GM19351 (cell line): ENCODE results near the gene PAX2.

ENCODE experiments used
- ATAC-seq: cut with Tn5 transposase; IDR thresholded peaks from one replicate; pipeline ENCODE4 v1.9.1; 2021; ENCODE audit warnings: mild to moderate bottlenecking, moderate library complexity; ENCODE audit not compliant: unreplicated experiment

PAX2 gene

DNA sequence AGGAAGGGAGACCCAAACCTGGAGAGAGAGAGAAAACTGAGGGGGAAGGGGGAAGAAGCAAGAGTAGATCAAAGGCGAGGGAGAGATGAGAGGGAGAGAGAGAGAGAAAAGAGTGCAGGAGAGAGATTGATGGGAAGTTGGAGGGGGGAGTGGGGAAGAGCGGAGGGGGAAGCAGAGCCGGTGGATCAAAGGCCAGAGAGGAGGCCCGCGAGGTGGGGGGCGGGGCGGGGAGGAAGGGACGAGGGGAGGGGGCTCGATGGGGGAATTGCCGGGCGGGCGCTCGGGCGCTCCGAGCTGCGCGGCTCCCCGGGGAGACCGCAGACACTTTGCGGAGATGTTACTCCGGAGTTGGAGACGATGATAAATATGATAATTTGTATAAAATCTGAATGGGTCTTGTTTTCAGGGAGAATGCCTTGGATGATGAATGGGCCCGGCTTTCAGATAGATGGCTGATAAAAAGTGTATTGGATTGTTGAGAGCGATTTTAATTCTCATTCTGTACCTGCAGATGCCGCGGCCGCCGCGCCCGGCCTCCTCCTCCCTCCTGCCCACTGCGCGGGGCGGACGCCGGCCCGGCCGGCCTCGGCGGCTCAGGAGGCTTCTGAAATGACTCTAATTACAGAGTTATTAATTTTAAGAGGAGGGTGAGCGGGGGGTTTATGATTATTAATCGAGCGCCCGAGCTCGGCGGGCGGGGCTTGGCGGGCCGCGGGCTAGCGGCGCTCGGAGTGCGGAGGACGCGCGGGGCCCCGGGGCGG is 21.4 kb upstream of the PAX2 start:
- ATAC-seq: no peak

DNA sequence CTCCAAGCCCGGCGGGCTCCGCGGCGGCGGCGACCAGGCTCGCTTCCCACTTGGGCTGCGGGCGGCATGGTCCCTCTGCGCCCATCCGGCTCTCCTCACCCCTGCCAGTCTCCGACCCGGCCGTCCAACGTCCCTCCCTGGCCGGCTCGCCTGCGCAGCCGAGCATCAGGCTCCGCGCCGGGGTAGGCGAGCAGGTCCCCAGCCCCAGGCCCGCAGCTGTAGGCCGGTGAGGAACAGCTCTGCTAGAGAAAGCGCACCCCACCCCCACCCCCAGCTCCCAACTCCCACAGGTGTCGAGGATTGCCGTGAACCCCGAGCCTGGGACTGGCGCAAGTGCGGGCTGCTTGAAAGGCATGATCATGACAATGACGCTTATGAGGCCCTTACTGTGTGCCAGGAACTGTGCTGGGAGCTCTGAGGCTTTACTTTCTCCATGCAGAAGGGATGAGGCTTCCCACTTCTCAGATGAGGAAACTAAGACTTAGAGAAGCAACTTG is 20.8 kb upstream of the PAX2 start:
- no peak for ATAC-seq

- no peak for ATAC-seq
Measured at GRCh38 chr10:100725071-100725471, 20.3 kb upstream of the PAX2 start.

GRCh38 chr10:100725869-100726426 is 19.4 kb upstream of the PAX2 start:
- no peak for ATAC-seq

DNA sequence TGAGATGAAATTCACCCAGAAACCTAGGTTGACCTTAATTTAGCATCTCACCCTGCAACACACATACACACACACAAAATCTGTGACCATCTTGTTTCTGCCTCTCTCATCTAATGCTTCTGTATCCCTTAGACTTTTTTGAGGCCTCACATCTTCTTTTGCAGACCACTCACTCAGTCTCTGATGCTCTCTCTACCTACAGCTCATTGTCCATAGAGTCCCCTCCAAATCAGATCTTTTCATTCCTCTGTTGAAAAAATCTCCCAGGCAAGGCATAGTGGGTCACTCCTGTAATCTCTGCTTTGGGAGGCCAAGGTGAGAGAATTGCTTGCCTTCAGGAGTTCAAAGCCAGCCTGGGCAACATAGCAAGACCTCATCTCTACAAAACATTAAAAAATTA is 17.6 kb upstream of the PAX2 start:
- no peak for ATAC-seq

- ATAC-seq: no peak
Measured at GRCh38 chr10:100728928-100729861, 16.2 kb upstream of the PAX2 start.

DNA sequence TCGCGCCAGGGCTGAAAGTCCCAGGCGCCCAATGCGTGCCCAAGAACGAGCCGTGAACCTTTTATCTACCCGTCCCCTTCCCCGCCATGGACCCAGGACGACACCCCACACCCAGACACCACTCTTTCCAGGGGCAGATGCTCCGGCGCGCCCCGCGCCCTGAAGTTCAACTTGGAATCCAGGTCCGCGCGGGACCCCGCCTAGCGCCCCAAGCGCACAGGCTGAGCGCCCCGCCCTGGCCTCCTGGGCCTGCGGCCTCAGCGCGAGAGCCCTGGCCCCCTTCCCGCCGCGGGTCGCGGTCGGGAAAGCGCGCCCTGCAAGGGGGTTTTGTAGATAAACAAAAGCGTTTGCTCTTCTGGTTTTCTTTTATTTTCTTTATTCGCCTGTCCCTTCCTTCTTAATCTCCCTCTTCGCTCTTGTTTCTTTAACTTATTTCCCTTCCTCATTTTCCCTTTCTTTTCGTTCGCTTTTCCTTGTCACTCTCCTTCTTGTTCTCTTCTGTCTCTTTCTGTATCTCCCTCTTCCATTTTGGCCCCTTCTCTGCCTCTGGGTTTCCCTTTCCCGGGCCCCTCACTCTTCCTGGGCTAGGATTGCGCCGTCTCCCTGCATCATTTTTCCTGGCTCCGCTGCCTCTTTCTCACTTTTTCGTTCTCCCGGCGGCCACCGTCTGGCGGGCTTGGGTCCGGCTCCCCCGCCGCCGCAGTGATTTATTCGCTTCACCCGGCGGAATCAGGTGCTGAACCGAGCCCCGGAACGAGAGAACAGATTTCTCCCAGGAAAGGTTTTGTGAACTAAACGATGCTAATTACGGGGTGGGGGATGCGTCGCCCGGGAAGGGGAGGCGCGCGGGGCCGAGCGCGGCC is 15.3 kb upstream of the PAX2 start:
- ATAC-seq: no peak

- peak; percentile 84 for ATAC-seq
Measured at GRCh38 chr10:100730725-100731406, 14.5 kb upstream of the PAX2 start.

DNA sequence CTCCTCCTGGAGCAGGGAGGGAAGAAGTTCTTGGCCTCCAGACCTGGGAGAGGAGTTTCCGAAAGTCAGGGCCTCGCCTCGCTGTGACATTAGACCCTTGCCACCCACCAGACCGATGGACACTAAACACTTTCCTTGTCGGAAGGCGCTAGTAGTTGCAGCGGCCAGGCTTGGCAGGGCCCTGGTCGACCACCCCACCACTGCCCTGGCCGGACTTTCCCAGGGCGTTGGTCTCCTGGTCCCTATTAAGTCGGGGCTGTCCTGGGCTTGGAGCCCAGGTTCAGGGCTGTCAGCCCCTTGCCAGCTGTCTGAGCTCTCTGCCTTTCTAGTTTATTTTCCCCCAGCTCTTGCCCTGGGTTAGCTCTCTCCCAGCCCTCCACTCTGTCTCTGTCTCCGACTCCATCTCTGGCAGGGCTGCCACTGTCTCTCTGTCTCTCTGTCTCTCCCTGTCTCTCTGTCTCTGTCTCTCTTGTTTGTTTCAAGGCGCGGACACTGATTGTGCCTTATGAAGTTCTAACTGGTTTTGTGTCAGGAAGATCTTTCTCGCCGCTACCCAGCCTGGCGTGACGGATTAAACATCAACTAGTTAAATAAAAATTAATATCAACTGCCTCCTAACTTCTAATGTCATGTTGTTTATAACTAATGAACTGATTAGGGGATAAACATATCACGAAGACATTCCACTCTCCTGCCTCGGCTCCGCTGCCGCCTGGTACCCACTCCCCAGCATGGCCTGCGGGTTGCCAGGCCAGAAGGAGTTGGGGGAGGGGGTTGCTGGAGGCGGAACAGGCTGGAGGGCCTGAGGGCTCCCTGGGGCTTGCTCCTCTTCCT is 13.8 kb upstream of the PAX2 start:
- peak; percentile 8 for ATAC-seq

DNA sequence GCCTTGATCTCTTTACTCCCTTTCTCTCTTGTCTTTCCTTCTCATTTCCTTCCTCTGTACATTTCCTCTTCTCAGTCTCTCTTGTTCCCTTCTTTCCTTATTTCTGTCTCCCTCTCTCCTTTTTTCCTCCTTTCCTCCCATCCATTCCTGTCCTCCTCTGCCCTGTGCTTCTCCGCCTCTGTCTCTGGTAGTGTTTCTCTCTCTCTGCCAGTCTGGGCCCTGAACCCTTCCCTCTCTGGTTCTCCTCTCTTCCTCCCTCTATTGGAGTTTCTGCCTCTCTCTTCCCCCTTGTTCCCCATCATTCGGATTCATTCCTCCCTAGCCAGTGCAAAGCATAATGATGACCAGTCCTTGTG is 13.2 kb upstream of the PAX2 start:
- no peak for ATAC-seq

DNA sequence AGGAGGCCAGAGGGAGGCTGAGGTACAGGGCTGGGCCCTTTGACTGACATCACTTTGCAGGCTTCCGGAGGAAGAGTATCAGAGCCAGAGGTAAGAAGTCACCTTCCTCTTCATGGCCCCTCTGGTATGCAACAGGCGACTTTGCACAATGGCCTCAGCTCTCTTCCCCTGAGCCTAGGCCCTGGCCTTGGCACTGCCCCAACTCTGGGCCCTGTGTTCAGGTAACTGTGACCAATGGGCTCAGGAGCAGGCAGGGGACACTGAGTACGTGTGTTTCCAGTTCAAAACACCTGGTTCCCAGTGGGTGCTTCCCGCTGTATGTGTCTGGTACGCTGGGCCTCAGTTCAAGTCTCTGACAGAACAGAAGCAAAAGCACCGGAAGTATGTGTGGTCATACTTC is 12.1 kb upstream of the PAX2 start:
- ATAC-seq: no peak

- ATAC-seq: no peak
Measured at GRCh38 chr10:100734295-100735086, 10.9 kb upstream of the PAX2 start.

GRCh38 chr10:100735087-100735336 is 10.4 kb upstream of the PAX2 start:
- no peak for ATAC-seq

- no peak for ATAC-seq
Measured at GRCh38 chr10:100735337-100736143, 9.8 kb upstream of the PAX2 start.

GRCh38 chr10:100736144-100736808 is 9.1 kb upstream of the PAX2 start:
- ATAC-seq: no peak

DNA sequence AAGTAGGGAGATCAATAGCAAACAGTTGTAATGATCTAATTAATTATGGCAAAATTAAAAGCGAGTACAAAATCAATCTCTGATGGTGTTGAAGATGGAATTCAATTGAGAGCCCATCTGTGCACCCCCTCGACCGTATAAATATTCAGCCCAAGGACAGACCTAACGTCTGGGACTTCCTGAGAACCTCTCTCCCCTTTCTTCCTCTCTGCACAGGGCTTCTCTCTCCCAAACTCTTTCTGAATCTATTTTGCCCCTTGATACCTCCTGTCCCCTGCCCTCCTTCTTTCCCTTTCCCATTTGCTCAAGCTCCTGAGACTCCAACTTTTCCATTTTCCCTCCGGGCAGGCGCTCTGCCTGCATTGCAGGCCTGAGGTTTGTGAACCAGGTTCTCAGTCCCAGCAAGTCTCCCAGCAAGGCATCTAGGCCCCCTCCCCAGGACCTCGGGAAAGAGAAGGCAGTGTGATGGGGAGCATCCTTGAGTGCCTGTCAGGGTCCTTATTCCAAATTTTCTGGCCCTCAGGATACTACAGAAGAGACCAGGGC is 8.5 kb upstream of the PAX2 start:
- ATAC-seq: no peak
